ENCODE data around the gene KDELR3. TPM values are rescaled to one million over a fixed set of nuclear protein-coding genes. Genes with fewer than 3 reads are reported as not detected.

KDELR3 gene
- total RNA-seq, 1 experiment from 2014 or later, result 7.3 TPM

GRCh38 chr22:38428714-38429113 lies 39.2 kb upstream of the KDELR3 start:
- Histone ChIP-seq H4K20me1 (ENCODE audit: control insufficient read depth, insufficient read depth, insufficient read length) (no peaks in the 10 kb centered on the region), H3K23me2 (ENCODE audit: insufficient read length, low read depth, low read length, poor library complexity, severe bottlenecking) (no peaks in the 10 kb centered on the region), H3K79me2 (ENCODE audit: insufficient read depth, low read length) (no peaks in the 10 kb centered on the region), H3K27ac (ENCODE audit: insufficient read length, low read depth, low read length) (no peak overlapping the region), H3K27me3 (ENCODE audit: insufficient read depth, low read length) (no peaks in the 10 kb centered on the region), H3K4me2 (ENCODE audit: insufficient read depth, insufficient read length, low read length) (no peak overlapping the region), H3K56ac (ENCODE audit: insufficient read length, low read depth, low read length) (no peak overlapping the region), H4K8ac (replicated peaks; ENCODE audit: insufficient read length, low read depth, low read length) (no peak overlapping the region), H2BK120ac (ENCODE audit: low read depth, low read length, poor library complexity, severe bottlenecking) (no peak overlapping the region), H2AK5ac (ENCODE audit: insufficient read length, low read length) (no peak overlapping the region), H3K4me1 (ENCODE audit: insufficient read depth, low read length) (no peaks in the 10 kb centered on the region; the same call in 1 of the 2 replicates), H3K23ac (ENCODE audit: insufficient read length, low read depth, low read length) (no peak overlapping the region), H3K18ac (ENCODE audit: insufficient read length, low read depth, low read length) (no peak overlapping the region), H2AFZ (ENCODE audit: low read length) (no peak overlapping the region), H3K14ac (ENCODE audit: insufficient read depth, low read length) (no peak overlapping the region), H3K9ac (ENCODE audit: extremely low read depth, insufficient read length, low read length) (no peak overlapping the region), H2BK12ac (ENCODE audit: insufficient read length, low read depth, low read length) (no peak overlapping the region), H2BK15ac (ENCODE audit: low read depth, low read length) (no peak overlapping the region), H3K79me1 (ENCODE audit: insufficient read depth, low read depth, low read length, poor library complexity, severe bottlenecking) (no peaks in the 10 kb centered on the region), H3K9me3 (ENCODE audit: control insufficient read depth, low read depth, low read length) (no peaks in the 10 kb centered on the region), H4K5ac (ENCODE audit: insufficient read length, low read depth, low read length) (no peak overlapping the region), H2BK5ac (ENCODE audit: insufficient read length, low read length) (no peak overlapping the region), H2BK20ac (ENCODE audit: low read depth, low read length, poor library complexity, severe bottlenecking) (no peak overlapping the region), H4K91ac (ENCODE audit: insufficient read length, low read depth, low read length) (no peak overlapping the region), H3K4ac (ENCODE audit: low read depth, low read length) (no peak overlapping the region), H3T11ph (ENCODE audit: low read length) (no peak overlapping the region)
- DNase-seq, result no peak
- Mint-ChIP-seq H3K27ac (no peak overlapping the region), H3K9me3 (no peaks in the 10 kb centered on the region), H3K36me3 (ENCODE audit: insufficient read depth in 1 of 3, low read depth in 3 of 3) (no peaks in the 10 kb centered on the region), H3K4me3 (no peak overlapping the region; a peak in 1 of 5 replicates), H3K27me3 (ENCODE audit: low read depth) (peaks cover under 1% of the 10 kb centered on the region; the same call in 1 of the 2 replicates), H3K4me1 (peaks cover 11 to 28% of the 10 kb centered on the region in 2 experiments)
- WGBS (ENCODE audit: extremely low coverage, insufficient read length, low lambda C conversion rate), result no CpG with 5 or more reads among the region's 2 CpGs
- no peak for TF ChIP-seq CTCF (conservative IDR thresholded peaks at IDR 0.05)

Data from H9 (cell line).